ENCODE data around the gene PSTPIP2. TPM values are rescaled to one million over a fixed set of nuclear protein-coding genes. Genes with fewer than 3 reads are reported as not detected.
"Not testable (repeated sequence)": the region's sequence is repeated elsewhere in the genome, so short reads cannot be mapped to it uniquely, and the experiment has no call there.

PSTPIP2 gene
- polyA plus RNA-seq, 1 donor from 2014 or later = 0.98 TPM

DNA sequence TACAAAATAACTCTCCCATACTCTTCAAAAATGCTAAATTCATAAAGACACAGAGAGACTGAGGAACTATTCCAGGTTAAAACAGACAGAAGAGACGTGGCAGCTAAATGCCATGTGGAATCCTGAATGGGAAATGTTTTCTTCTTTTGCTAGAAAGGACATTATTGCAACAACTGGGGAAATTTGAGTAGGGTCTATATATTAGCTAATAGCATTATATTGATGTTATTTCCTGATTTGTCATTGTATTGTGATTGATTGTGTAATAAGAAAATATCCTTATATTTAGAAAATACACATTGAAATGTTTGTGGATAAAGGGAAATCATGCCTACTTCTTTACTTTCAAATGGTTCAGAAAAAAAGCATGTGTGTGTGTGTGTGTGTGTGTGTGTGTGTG is 23.4 kb downstream of the PSTPIP2 start:
- no peak for TF ChIP-seq SMC3 (conservative IDR thresholded peaks at IDR 0.05; ENCODE audit: poor library complexity)
- H4K20me1 ChIP-seq (ENCODE audit: insufficient read depth) = no peaks in the 10 kb centered on the region
- H3K27me3 ChIP-seq (ENCODE audit: insufficient read depth, low read depth, low read length) = no peaks in the 10 kb centered on the region
- no peak overlapping the region for H3K4me3 ChIP-seq (ENCODE audit: low read length)
- H3K79me2 ChIP-seq (replicated peaks; ENCODE audit: insufficient read depth, low read length) = no peaks in the 10 kb centered on the region
- no peak overlapping the region for H3K27ac ChIP-seq (ENCODE audit: low read length)
- no peaks in the 10 kb centered on the region for H3K36me3 ChIP-seq (ENCODE audit: insufficient read depth, low read length)
- H3F3A ChIP-seq (ENCODE audit: insufficient read depth, low read length, poor library complexity, severe bottlenecking) = no peaks in the 10 kb centered on the region
- H3K4me2 ChIP-seq (ENCODE audit: low read length) = no peak overlapping the region
- no peaks in the 10 kb centered on the region for H3K9me2 ChIP-seq (ENCODE audit: insufficient read depth, low read length)
- no peaks in the 10 kb centered on the region for H3K9me3 ChIP-seq (ENCODE audit: low read length)
- H2AFZ ChIP-seq (ENCODE audit: low read depth, low read length) = no peak overlapping the region
- no peak overlapping the region for H3K9ac ChIP-seq (ENCODE audit: low read length)

DNA sequence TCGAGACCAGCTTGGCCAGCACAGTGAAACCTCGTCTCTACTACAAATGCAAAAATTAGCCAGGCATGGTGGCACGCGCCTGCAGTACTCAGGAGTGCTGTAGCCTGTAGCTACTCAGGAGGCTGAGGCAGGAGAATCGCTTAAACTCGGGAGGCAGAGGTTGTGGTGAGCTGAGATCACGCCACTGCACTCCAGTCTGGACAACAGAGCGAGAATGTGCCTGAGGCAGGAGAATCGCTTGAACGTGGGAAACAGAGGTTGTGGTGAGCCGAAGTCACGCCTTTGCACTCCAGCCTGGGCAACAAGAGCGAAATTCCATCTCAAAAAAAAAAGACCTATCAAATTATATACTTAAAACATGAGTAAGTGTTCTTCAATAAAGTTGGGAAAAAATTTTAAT is 24.7 kb downstream of the PSTPIP2 start:
- H3K79me2 ChIP-seq (replicated peaks; ENCODE audit: insufficient read depth, low read length); H3K9me2 ChIP-seq (ENCODE audit: insufficient read depth, low read length); H3K36me3 ChIP-seq (ENCODE audit: insufficient read depth, low read length): not testable (repeated sequence)

GRCh38 chr18:46046688-46047087 is 25.4 kb downstream of the PSTPIP2 start:
- Histone ChIP-seq H3K27me3 (ENCODE audit: insufficient read depth, low read depth, low read length) (no peaks in the 10 kb centered on the region), H3K36me3 (ENCODE audit: insufficient read depth, low read length) (no peaks in the 10 kb centered on the region), H4K20me1 (ENCODE audit: insufficient read depth) (no peaks in the 10 kb centered on the region), H3K9me3 (ENCODE audit: low read length) (no peaks in the 10 kb centered on the region), H2AFZ (ENCODE audit: low read depth, low read length) (no peak overlapping the region), H3K9me2 (ENCODE audit: insufficient read depth, low read length) (no peaks in the 10 kb centered on the region), H3K4me2 (ENCODE audit: low read length) (no peak overlapping the region), H3K9ac (ENCODE audit: low read length) (no peak overlapping the region), H3K4me3 (ENCODE audit: low read length) (no peak overlapping the region), H3K79me2 (replicated peaks; ENCODE audit: insufficient read depth, low read length) (no peaks in the 10 kb centered on the region), H3K27ac (ENCODE audit: low read length) (no peak overlapping the region), H3F3A (ENCODE audit: insufficient read depth, low read length, poor library complexity, severe bottlenecking) (no peaks in the 10 kb centered on the region)
- TF ChIP-seq, protein P1, sequence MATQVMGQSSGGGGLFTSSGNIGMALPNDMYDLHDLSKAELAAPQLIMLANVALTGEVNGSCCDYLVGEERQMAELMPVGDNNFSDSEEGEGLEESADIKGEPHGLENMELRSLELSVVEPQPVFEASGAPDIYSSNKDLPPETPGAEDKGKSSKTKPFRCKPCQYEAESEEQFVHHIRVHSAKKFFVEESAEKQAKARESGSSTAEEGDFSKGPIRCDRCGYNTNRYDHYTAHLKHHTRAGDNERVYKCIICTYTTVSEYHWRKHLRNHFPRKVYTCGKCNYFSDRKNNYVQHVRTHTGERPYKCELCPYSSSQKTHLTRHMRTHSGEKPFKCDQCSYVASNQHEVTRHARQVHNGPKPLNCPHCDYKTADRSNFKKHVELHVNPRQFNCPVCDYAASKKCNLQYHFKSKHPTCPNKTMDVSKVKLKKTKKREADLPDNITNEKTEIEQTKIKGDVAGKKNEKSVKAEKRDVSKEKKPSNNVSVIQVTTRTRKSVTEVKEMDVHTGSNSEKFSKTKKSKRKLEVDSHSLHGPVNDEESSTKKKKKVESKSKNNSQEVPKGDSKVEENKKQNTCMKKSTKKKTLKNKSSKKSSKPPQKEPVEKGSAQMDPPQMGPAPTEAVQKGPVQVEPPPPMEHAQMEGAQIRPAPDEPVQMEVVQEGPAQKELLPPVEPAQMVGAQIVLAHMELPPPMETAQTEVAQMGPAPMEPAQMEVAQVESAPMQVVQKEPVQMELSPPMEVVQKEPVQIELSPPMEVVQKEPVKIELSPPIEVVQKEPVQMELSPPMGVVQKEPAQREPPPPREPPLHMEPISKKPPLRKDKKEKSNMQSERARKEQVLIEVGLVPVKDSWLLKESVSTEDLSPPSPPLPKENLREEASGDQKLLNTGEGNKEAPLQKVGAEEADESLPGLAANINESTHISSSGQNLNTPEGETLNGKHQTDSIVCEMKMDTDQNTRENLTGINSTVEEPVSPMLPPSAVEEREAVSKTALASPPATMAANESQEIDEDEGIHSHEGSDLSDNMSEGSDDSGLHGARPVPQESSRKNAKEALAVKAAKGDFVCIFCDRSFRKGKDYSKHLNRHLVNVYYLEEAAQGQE (IDR thresholded peaks at IDR 0.05; ENCODE audit: borderline replicate concordance) = no peak
- TF ChIP-seq, protein P2, sequence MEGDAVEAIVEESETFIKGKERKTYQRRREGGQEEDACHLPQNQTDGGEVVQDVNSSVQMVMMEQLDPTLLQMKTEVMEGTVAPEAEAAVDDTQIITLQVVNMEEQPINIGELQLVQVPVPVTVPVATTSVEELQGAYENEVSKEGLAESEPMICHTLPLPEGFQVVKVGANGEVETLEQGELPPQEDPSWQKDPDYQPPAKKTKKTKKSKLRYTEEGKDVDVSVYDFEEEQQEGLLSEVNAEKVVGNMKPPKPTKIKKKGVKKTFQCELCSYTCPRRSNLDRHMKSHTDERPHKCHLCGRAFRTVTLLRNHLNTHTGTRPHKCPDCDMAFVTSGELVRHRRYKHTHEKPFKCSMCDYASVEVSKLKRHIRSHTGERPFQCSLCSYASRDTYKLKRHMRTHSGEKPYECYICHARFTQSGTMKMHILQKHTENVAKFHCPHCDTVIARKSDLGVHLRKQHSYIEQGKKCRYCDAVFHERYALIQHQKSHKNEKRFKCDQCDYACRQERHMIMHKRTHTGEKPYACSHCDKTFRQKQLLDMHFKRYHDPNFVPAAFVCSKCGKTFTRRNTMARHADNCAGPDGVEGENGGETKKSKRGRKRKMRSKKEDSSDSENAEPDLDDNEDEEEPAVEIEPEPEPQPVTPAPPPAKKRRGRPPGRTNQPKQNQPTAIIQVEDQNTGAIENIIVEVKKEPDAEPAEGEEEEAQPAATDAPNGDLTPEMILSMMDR (IDR thresholded peaks at IDR 0.05; ENCODE audit: poor library complexity, severe bottlenecking) = no peak

More for the DNA sequence above, 24.7 kb downstream of the PSTPIP2 start:
- H3K4me2 ChIP-seq (ENCODE audit: low read length); H3K27me3 ChIP-seq (ENCODE audit: insufficient read depth, low read depth, low read length); H3F3A ChIP-seq (ENCODE audit: insufficient read depth, low read length, poor library complexity, severe bottlenecking); H3K9me3 ChIP-seq (ENCODE audit: low read length); H3K27ac ChIP-seq (ENCODE audit: low read length); H2AFZ ChIP-seq (ENCODE audit: low read depth, low read length); H3K9ac ChIP-seq (ENCODE audit: low read length); H3K4me3 ChIP-seq (ENCODE audit: low read length); H4K20me1 ChIP-seq (ENCODE audit: insufficient read depth): not testable (repeated sequence)

DNA sequence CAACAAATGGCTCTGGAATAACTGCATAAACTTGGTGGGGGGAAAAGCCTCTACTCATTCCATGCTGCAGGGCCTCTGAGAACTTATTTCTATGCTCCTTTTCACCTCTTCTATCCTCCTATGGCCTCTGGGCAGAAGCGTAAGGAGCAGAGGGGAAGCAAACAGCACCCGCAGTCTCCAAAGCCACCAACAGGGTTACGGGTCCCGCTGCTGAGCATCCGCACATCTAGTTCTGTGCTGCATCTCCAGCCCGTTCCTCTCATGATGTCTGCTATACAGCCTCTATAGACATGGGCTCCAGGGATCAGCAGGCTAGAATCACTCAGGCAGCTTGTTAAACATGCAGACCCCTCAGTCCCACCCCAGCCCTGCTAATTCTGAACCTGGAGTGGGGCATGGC is 25.9 kb downstream of the PSTPIP2 start:
- Histone ChIP-seq H3K9me2 (ENCODE audit: insufficient read depth, low read length) (no peaks in the 10 kb centered on the region), H3K9me3 (ENCODE audit: low read length) (no peaks in the 10 kb centered on the region), H3K79me2 (replicated peaks; ENCODE audit: insufficient read depth, low read length) (no peaks in the 10 kb centered on the region), H3K4me3 (ENCODE audit: low read length) (no peak overlapping the region), H3K27ac (ENCODE audit: low read length) (no peak overlapping the region), H3F3A (ENCODE audit: insufficient read depth, low read length, poor library complexity, severe bottlenecking) (no peaks in the 10 kb centered on the region), H3K4me2 (ENCODE audit: low read length) (no peak overlapping the region), H3K9ac (ENCODE audit: low read length) (no peak overlapping the region), H2AFZ (ENCODE audit: low read depth, low read length) (no peak overlapping the region), H4K20me1 (ENCODE audit: insufficient read depth) (no peaks in the 10 kb centered on the region), H3K27me3 (ENCODE audit: insufficient read depth, low read depth, low read length) (no peaks in the 10 kb centered on the region), H3K36me3 (ENCODE audit: insufficient read depth, low read length) (no peaks in the 10 kb centered on the region)
- TF ChIP-seq TAF1 (IDR thresholded peaks at IDR 0.05; ENCODE audit: low read depth) (no peak), RAD21 (conservative IDR thresholded peaks at IDR 0.05) (no peak), EP300 (conservative IDR thresholded peaks at IDR 0.05; ENCODE audit: poor library complexity, severe bottlenecking) (no peak), POLR2AphosphoS5 (IDR thresholded peaks at IDR 0.05) (no peak), MXI1 (conservative IDR thresholded peaks at IDR 0.05; ENCODE audit: poor library complexity, severe bottlenecking) (no peak)
